Endothelial cell of umbilical vein (primary cell): Measurements from ENCODE around the gene FBXL17. TPM values are rescaled to one million over a fixed set of nuclear protein-coding genes. Genes with fewer than 3 reads are reported as not detected.

Experiments
- BruUV-seq: library from RNA; stranded (reverse); fragments of 400-500 nt; replicated peaks from 2 replicates; lab custom pipeline; 2021; lab: Mats Ljungman, UMichigan
- CTCF ChIA-PET: fragments of 300-600, 350-600 bp; sonication (Branson Sonifier 250); formaldehyde crosslinking; loops from one replicate; lab custom pipeline; 2021; ENCODE audit warnings: antibody characterized with exemption, inconsistent platforms; lab: Charles Lee
- POLR2A ChIA-PET: fragments of 300-600, 350-600 bp; sonication (Branson Sonifier 250); formaldehyde crosslinking; loops from one replicate; lab custom pipeline; 2021; ENCODE audit warnings: antibody characterized with exemption, inconsistent platforms; lab: Charles Lee
- DNase-seq: peaks from one replicate; pipeline ENCODE4 v3.0.0-alpha.2; 2011; ENCODE audit warnings: low read depth, low spot score
- FAIRE-seq: peaks from 2 replicates; lab custom pipeline; 2011; peaks lifted over from hg19 to GRCh38; lab: Jason Lieb, UNC
- H2AFZ ChIP-seq: 2 replicates; pipeline ENCODE4 v1.6.0; 2012; ENCODE audit warnings: low read depth, low read length, control low read depth, inconsistent platforms
- H3K27ac ChIP-seq: 2 replicates; pipeline ENCODE4 v1.5.1; 2011; ENCODE audit warnings: low read depth, mild to moderate bottlenecking, control low read depth, low read length, moderate library complexity; ENCODE audit not compliant: insufficient read depth
- H3K27me3 ChIP-seq, 2 experiments: 2 replicates each; pipeline versions ENCODE4 v1.6.0 to v1.6.1; 2011; ENCODE audit warnings: low read length in 2 of 2, mixed read lengths in 1 of 2; ENCODE audit not compliant: control insufficient read depth in 2 of 2, insufficient read depth in 2 of 2
- H3K36me3 ChIP-seq, 2 experiments: 2 replicates in 1 of 2; 3 replicates in 1 of 2; pipeline ENCODE4 v1.5.1; 2011; ENCODE audit warnings: low read length in 2 of 2, mild to moderate bottlenecking in 1 of 2, moderate library complexity in 1 of 2; ENCODE audit not compliant: control insufficient read depth in 2 of 2, insufficient read depth in 2 of 2; ENCODE audit errors: extremely low read depth in 1 of 2
- H3K4me1 ChIP-seq: 3 replicates; pipeline ENCODE4 v1.5.1; 2011; ENCODE audit warnings: mild to moderate bottlenecking, low read length; ENCODE audit not compliant: control insufficient read depth, insufficient read depth; ENCODE audit errors: extremely low read depth
- H3K4me2 ChIP-seq: 2 replicates; pipeline ENCODE4 v1.6.1; 2011; ENCODE audit warnings: low read length, control low read depth, mixed read lengths; ENCODE audit not compliant: insufficient read depth
- H3K4me3 ChIP-seq, 3 experiments: fragments of 200-600 bp in 1 of 3; sonication (generic), shearing (Covaris generic) in 1 of 3; replicated peaks in 1 of 3; 2 replicates each; pipeline ENCODE4 v1.5.1; 2011 to 2016; ENCODE audit warnings: control low read depth in 3 of 3, low read length in 3 of 3, mild to moderate bottlenecking in 2 of 3, inconsistent platforms in 1 of 3, low read depth in 1 of 3, moderate library complexity in 1 of 3; ENCODE audit not compliant: insufficient read depth in 1 of 3
- H3K79me2 ChIP-seq: 2 replicates; pipeline ENCODE4 v1.6.0; 2012; ENCODE audit warnings: low read length, inconsistent platforms; ENCODE audit not compliant: control insufficient read depth, insufficient read depth
- H3K9ac ChIP-seq: replicated peaks from 2 replicates; pipeline ENCODE3; 2011; ENCODE audit warnings: low read length, control low read depth; ENCODE audit not compliant: insufficient read depth; ENCODE audit errors: extremely low read depth
- H3K9me1 ChIP-seq: replicated peaks from 3 replicates; pipeline ENCODE4 v1.6.0; 2011; ENCODE audit warnings: mild to moderate bottlenecking, low read length; ENCODE audit not compliant: control insufficient read depth, insufficient read depth; ENCODE audit errors: extremely low read depth
- H3K9me3 ChIP-seq: replicated peaks from 2 replicates; pipeline ENCODE4 v1.5.1; 2012; ENCODE audit warnings: low read length, inconsistent platforms; ENCODE audit not compliant: control insufficient read depth, insufficient read depth
- H4K20me1 ChIP-seq: replicated peaks from 2 replicates; pipeline ENCODE3; 2011; ENCODE audit warnings: mild to moderate bottlenecking, low read length; ENCODE audit not compliant: control insufficient read depth, insufficient read depth; ENCODE audit errors: extremely low read depth
- EZH2 ChIP-seq: IDR thresholded peaks from 2 replicates; pipeline ENCODE4 v1.6.1; 2012; ENCODE audit warnings: borderline replicate concordance, low read depth, mild to moderate bottlenecking, moderate library complexity, low read length, inconsistent platforms; ENCODE audit not compliant: severe bottlenecking
- FOS ChIP-seq: IDR thresholded peaks from 2 replicates; pipeline ENCODE4 v1.6.1; 2011; ENCODE audit warnings: mild to moderate bottlenecking, low read length, moderate library complexity, borderline replicate concordance; ENCODE audit not compliant: insufficient read depth
- JUN ChIP-seq: IDR thresholded peaks from 2 replicates; pipeline ENCODE4 v1.6.1; 2011; ENCODE audit warnings: borderline replicate concordance, low read depth; ENCODE audit not compliant: insufficient read length, insufficient read depth
- MAX ChIP-seq: IDR thresholded peaks from 2 replicates; pipeline ENCODE4 v1.6.1; 2011; ENCODE audit not compliant: insufficient read depth, insufficient read length
- MYC ChIP-seq: IDR thresholded peaks from one replicate; pipeline ENCODE4 v1.6.1; 2011; ENCODE audit warnings: mild to moderate bottlenecking, low read depth, low read length
- POLR2A ChIP-seq: IDR thresholded peaks from 2 replicates; pipeline ENCODE4 v1.6.1; 2012; ENCODE audit warnings: low read depth, mild to moderate bottlenecking, control low read depth, low read length
- dilution Hi-C: fragments of 300-500 bp; cut with MboI; formaldehyde crosslinking; loops from one replicate; pipeline ENCODE4 v1.15.0; 2019; ENCODE audit warnings: low sequenced_read_pairs; ENCODE audit not compliant: extremely low pct_ligation_motif_present
- intact Hi-C: fragments of 100-400 bp; cut with micrococcal nuclease; formaldehyde crosslinking; loops from one replicate; pipeline ENCODE4 v1.10.0; 2022
- polyA plus RNA-seq, 4 experiments: library from polyadenylated mRNA; depleted of rRNA in 3 of 4; stranded (reverse) in 3 of 4; unstranded in 1 of 4; fragments of >200 nt; gene quantifications; 2 replicates each; pipeline versions ENCODE4 v1.2.1 to v1.2.3, GENCODE V29; 2011 to 2012; ENCODE audit warnings: missing spikeins in 1 of 4
- total RNA-seq: library from RNA; stranded (reverse); gene quantifications from 2 replicates; pipeline ENCODE4 v1.2.3, GENCODE V29; 2021

FBXL17 gene
- total and polyA plus RNA-seq, 2 donors (not counting 3 experiments of a cell fraction or from before 2014, with no cell fraction given): 2.7 to 8.8 TPM

GRCh38 chr5:108361239-108361638 lies 20.7 kb downstream of the FBXL17 start:
- ChIA-PET POLR2A (no interaction called here), CTCF (interaction anchor here (0.6 to 1.8 kb wide), 3 partner anchors 16 to 101 kb away, joined by 4 to 6 read pairs (median 5); no protein-coding TSS in a partner anchor)
- H3K4me2 ChIP-seq: no peak overlapping the region
- intact Hi-C loops: no loop called here
- H3K9me3 ChIP-seq: no peaks in the 10 kb centered on the region
- H3K79me2 ChIP-seq: no peaks in the 10 kb centered on the region
- H3K9me1 ChIP-seq: no peaks in the 10 kb centered on the region
- H3K36me3 ChIP-seq: no peaks in the 10 kb centered on the region
- dilution Hi-C loops: no loop called here
- H3K4me3 ChIP-seq: no peak overlapping the region
- BruUV-seq: no TSS peak
- H3K9ac ChIP-seq: no peak overlapping the region
- TF ChIP-seq JUN (no peak), FOS (no peak), MYC (no peak), POLR2A (no peak), EZH2 (no peak)
- H4K20me1 ChIP-seq: no peaks in the 10 kb centered on the region
- H3K27ac ChIP-seq: no peak overlapping the region
- DNase-seq (no peak), FAIRE-seq (no peak)
- no peaks in the 10 kb centered on the region for H3K4me1 ChIP-seq
- H3K27me3 ChIP-seq: no peaks in the 10 kb centered on the region
- H2AFZ ChIP-seq: no peak overlapping the region

- Histone ChIP-seq H3K27ac (no peak overlapping the region), H3K9me3 (no peaks in the 10 kb centered on the region), H3K9me1 (no peaks in the 10 kb centered on the region), H2AFZ (no peak overlapping the region), H3K4me3 (no peak overlapping the region), H3K36me3 (no peaks in the 10 kb centered on the region), H3K4me2 (no peak overlapping the region), H3K4me1 (no peaks in the 10 kb centered on the region), H4K20me1 (no peaks in the 10 kb centered on the region), H3K79me2 (no peaks in the 10 kb centered on the region), H3K27me3 (no peaks in the 10 kb centered on the region), H3K9ac (no peak overlapping the region)
- intact Hi-C loops: no loop called here
- FAIRE-seq (no peak), DNase-seq (no peak)
- CTCF ChIA-PET: interaction anchor here (1.8 kb wide), 1 partner anchor 100 kb away, joined by 5 read pairs; no protein-coding TSS in a partner anchor
- POLR2A ChIA-PET: no interaction called here
- dilution Hi-C loops: no loop called here
- TF ChIP-seq MAX (no peak), POLR2A (no peak)
- BruUV-seq: no TSS peak
Measured at GRCh38 chr5:108360280-108360679, 21.6 kb downstream of the FBXL17 start.
